Osteocyte (in vitro differentiated cells): ENCODE results near the gene MATCAP1. TPM values are rescaled to one million over a fixed set of nuclear protein-coding genes. Genes with fewer than 3 reads are reported as not detected.

Source experiments
- DNase-seq: peaks from one replicate; pipeline ENCODE4 v3.0.0; 2021; ENCODE audit warnings: mixed read lengths; ENCODE audit not compliant: unreplicated experiment; ENCODE audit errors: extremely low spot score
- H3K27ac Mint-ChIP-seq: one replicate; pipeline ENCODE4 v1.8.0; 2021; ENCODE audit warnings: mild to moderate bottlenecking, mixed read lengths; ENCODE audit not compliant: unreplicated experiment
- H3K27me3 Mint-ChIP-seq: one replicate; pipeline ENCODE4 v1.8.0; 2021; ENCODE audit warnings: mixed read lengths; ENCODE audit not compliant: unreplicated experiment
- H3K36me3 Mint-ChIP-seq: one replicate; pipeline ENCODE4 v1.8.0; 2021; ENCODE audit warnings: mixed read lengths; ENCODE audit not compliant: unreplicated experiment
- H3K4me1 Mint-ChIP-seq: one replicate; pipeline ENCODE4 v1.8.0; 2021; ENCODE audit warnings: mixed read lengths; ENCODE audit not compliant: unreplicated experiment
- H3K4me3 Mint-ChIP-seq: one replicate; pipeline ENCODE4 v1.8.0; 2021; ENCODE audit warnings: mild to moderate bottlenecking, moderate library complexity, mixed read lengths; ENCODE audit not compliant: unreplicated experiment
- H3K9me3 Mint-ChIP-seq: one replicate; pipeline ENCODE4 v1.8.0; 2021; ENCODE audit warnings: mixed read lengths; ENCODE audit not compliant: unreplicated experiment
- CTCF ChIP-seq: fragments of 200-600 bp; sonication (generic); IDR thresholded peaks from 2 replicates; pipeline ENCODE4 v1.5.0; 2021; ENCODE audit warnings: antibody characterized with exemption, mild to moderate bottlenecking, moderate library complexity
- total RNA-seq: library from RNA; stranded (reverse); gene quantifications from 2 replicates; pipeline ENCODE4 v1.2.1, GENCODE V29; 2021

MATCAP1 gene
- total RNA-seq, 1 donor from 2014 or later = 35.7 TPM

- H3K4me1 Mint-ChIP-seq = peaks cover 16% of the 10 kb centered on the region
- TF ChIP-seq CTCF = no peak
- H3K36me3 Mint-ChIP-seq = no peaks in the 10 kb centered on the region
- no peaks in the 10 kb centered on the region for H3K9me3 Mint-ChIP-seq
- no peak for DNase-seq
- no peak overlapping the region for H3K4me3 Mint-ChIP-seq
- no peaks in the 10 kb centered on the region for H3K27me3 Mint-ChIP-seq
- no peak overlapping the region for H3K27ac Mint-ChIP-seq
Observed at GRCh38 chr16:67182288-67182687, 1.5 kb downstream of the MATCAP1 start.

- H3K36me3 Mint-ChIP-seq = no peaks in the 10 kb centered on the region
- H3K27me3 Mint-ChIP-seq = no peaks in the 10 kb centered on the region
- H3K4me3 Mint-ChIP-seq = no peak overlapping the region
- no peak for DNase-seq
- H3K4me1 Mint-ChIP-seq = peaks cover 16% of the 10 kb centered on the region
- H3K9me3 Mint-ChIP-seq = no peaks in the 10 kb centered on the region
- TF ChIP-seq CTCF = no peak
- H3K27ac Mint-ChIP-seq = no peak overlapping the region
Observed at GRCh38 chr16:67181346-67181745, 2.4 kb downstream of the MATCAP1 start.

DNA sequence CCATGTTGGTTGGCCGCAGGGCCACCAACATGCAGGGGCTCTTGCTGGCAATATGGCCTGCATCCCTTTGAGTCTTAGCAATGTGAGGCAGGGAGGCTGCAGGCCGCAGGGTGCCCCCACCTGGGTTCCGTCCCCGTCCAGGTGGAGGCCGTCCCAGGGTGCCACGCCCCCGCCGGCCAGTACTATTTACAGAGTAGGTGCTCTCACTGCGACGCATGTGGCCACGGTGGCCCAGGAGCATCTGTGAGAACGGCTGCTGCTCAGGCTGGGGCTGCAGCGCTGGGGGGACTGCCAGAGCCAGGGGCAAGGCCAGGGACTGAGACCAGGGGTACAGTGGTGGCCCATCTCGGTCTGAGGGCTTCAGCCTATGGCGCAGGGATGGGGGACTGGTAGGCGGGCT is 3.6 kb downstream of the MATCAP1 start:
- Mint-ChIP-seq H3K36me3 (no peaks in the 10 kb centered on the region), H3K27me3 (no peaks in the 10 kb centered on the region), H3K4me3 (no peak overlapping the region), H3K27ac (no peak overlapping the region), H3K4me1 (peaks cover 10% of the 10 kb centered on the region), H3K9me3 (no peaks in the 10 kb centered on the region)
- no peak for DNase-seq
- no peak for TF ChIP-seq CTCF

DNA sequence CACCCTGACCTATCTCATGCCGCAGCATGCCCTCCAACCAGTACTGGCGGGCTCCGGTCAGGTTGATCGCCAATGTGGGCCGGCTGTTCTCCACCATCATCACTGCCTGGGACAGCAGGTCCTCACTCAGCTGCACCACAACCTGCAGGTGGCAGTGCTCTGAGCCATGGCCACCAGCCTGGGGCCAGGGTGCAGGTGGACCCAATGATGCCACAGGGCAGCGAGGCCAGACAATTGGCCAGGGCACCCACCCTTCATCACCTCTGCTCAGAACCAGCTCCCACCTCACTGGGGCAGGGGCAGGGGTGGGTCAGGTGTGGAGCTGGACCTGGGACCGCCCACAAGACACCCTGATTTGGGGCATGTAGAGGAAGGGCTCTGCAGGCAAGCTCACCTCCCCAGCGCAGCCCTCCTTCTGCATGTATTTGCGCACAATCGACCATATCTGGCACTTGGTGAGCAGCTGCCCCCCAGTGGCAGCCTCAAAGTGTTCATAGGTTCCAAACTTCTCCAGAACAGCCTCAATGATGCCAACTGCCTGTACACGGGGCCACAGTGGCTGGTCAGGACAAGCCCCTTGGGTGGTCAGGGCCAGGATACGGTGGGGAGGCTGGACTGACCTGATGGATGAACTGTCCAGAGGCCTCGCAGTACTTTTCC is 4.2 kb downstream of the MATCAP1 start:
- no peaks in the 10 kb centered on the region for H3K27me3 Mint-ChIP-seq
- H3K9me3 Mint-ChIP-seq = no peaks in the 10 kb centered on the region
- H3K27ac Mint-ChIP-seq = no peak overlapping the region
- no peak for TF ChIP-seq CTCF
- H3K4me1 Mint-ChIP-seq = peaks cover 6% of the 10 kb centered on the region
- DNase-seq = no peak
- no peak overlapping the region for H3K4me3 Mint-ChIP-seq
- H3K36me3 Mint-ChIP-seq = no peaks in the 10 kb centered on the region

GRCh38 chr16:67177743-67178699 is 5.7 kb downstream of the MATCAP1 start:
- H3K9me3 Mint-ChIP-seq = no peaks in the 10 kb centered on the region
- peaks cover 15% of the 10 kb centered on the region for H3K4me1 Mint-ChIP-seq
- no peaks in the 10 kb centered on the region for H3K27me3 Mint-ChIP-seq
- no peak for DNase-seq
- TF ChIP-seq CTCF = no peak
- H3K27ac Mint-ChIP-seq = no peak overlapping the region
- no peaks in the 10 kb centered on the region for H3K36me3 Mint-ChIP-seq
- no peak overlapping the region for H3K4me3 Mint-ChIP-seq
